Tibial artery (tissue), 4 donors: ENCODE data around the gene RASGRP3.

Experiments used
- DNase-seq, 2 donors: peaks; one replicate each; pipeline ENCODE4 v3.0.0-alpha.2; 2019
- H3K27ac ChIP-seq, 2 donors: fragments of 200-600 bp; sonication (generic) in 1 of 2; 1 replicate in 1 of 2; 2 replicates in 1 of 2; pipeline ENCODE4 v1.5.1; 2018 to 2019; ENCODE audit warnings: mild to moderate bottlenecking in 1 of 2
- H3K27me3 ChIP-seq, 2 donors: fragments of 200-600 bp; sonication (generic) in 1 of 2; one replicate each; pipeline versions ENCODE4 v1.5.1 to v1.6.0; 2016 to 2019
- H3K36me3 ChIP-seq, 3 donors: fragments of 200-600 bp; sonication (generic) in 2 of 3; one replicate each; pipeline ENCODE4 v1.5.1; 2016 to 2019; ENCODE audit warnings: mild to moderate bottlenecking in 2 of 3
- H3K4me1 ChIP-seq, 4 donors: fragments of 200-600 bp; sonication (generic) in 2 of 4; 1 replicate in 3 of 4; 2 replicates in 1 of 4; pipeline ENCODE4 v1.5.1; 2016 to 2019
- H3K4me3 ChIP-seq, 2 donors: fragments of 200-600 bp; sonication (generic) in 1 of 2; 1 replicate in 1 of 2; 2 replicates in 1 of 2; pipeline ENCODE4 v1.5.1; 2018 to 2019; ENCODE audit warnings: mild to moderate bottlenecking in 2 of 2
- H3K9me3 ChIP-seq, 3 donors: fragments of 200-600 bp; sonication (generic) in 1 of 3; one replicate each; pipeline ENCODE4 v1.5.1; 2016 to 2019
- CTCF ChIP-seq, 2 experiments: fragments of 200-600 bp in 1 of 2; fragments of 450-650 bp in 1 of 2; IDR thresholded peaks; one replicate each; pipeline ENCODE4 v1.5.1; 2017 to 2019; ENCODE audit warnings: antibody characterized with exemption in 2 of 2, mild to moderate bottlenecking in 1 of 2, moderate library complexity in 1 of 2
- intact Hi-C: fragments of 100-400 bp; cut with DNase I; formaldehyde crosslinking; loops from one replicate; pipeline ENCODE4 v1.15.0; 2023; ENCODE audit warnings: low total_unique reads

The RASGRP3 gene

GRCh38 chr2:33579227-33579626, 102.8 kb downstream of the RASGRP3 start:
- H3K4me3 ChIP-seq = no peak overlapping the region
- intact Hi-C loops = no loop called here
- H3K36me3 ChIP-seq = peaks cover 0 to 8% (median 4%) of the 10 kb centered on the region in 3 donors
- no peak for TF ChIP-seq CTCF (IDR thresholded peaks at IDR 0.05)
- H3K4me1 ChIP-seq = peaks cover 0 to 4% (median 0%) of the 10 kb centered on the region in 4 donors
- H3K27ac ChIP-seq = no peak overlapping the region
- DNase-seq = no peak
- H3K9me3 ChIP-seq = no peaks in the 10 kb centered on the region
- H3K27me3 ChIP-seq = no peaks in the 10 kb centered on the region

- no peak for TF ChIP-seq CTCF (IDR thresholded peaks at IDR 0.05)
- no peak for DNase-seq
- no peak overlapping the region for H3K4me3 ChIP-seq
- peaks cover 13 to 32% (median 30%) of the 10 kb centered on the region in 3 donors for H3K36me3 ChIP-seq
- no peaks in the 10 kb centered on the region for H3K9me3 ChIP-seq
- no peak overlapping the region for H3K27ac ChIP-seq
- no peaks in the 10 kb centered on the region for H3K27me3 ChIP-seq
- H3K4me1 ChIP-seq = peaks cover 0 to 11% (median 0%) of the 10 kb centered on the region in 4 donors
- intact Hi-C loops = loop anchor here (2.0 to 10.0 kb wide), 2 partner anchors 547 to 807 kb away; no protein-coding TSS in a partner anchor
Observed at GRCh38 chr2:33581872-33582271, 105.4 kb downstream of the RASGRP3 start.

GRCh38 chr2:33583194-33583938, 106.9 kb downstream of the RASGRP3 start:
- Histone ChIP-seq H3K4me1 (peaks cover 0 to 25% (median 1%) of the 10 kb centered on the region in 4 donors), H3K4me3 (no peak overlapping the region), H3K9me3 (no peaks in the 10 kb centered on the region), H3K27ac (no peak overlapping the region), H3K27me3 (no peaks in the 10 kb centered on the region), H3K36me3 (peaks cover 13 to 38% (median 34%) of the 10 kb centered on the region in 3 donors)
- peak in 1 of 2 donors; percentile 42 for DNase-seq
- TF ChIP-seq CTCF (IDR thresholded peaks at IDR 0.05) = peak; percentile 76 to 81
- intact Hi-C loops = loop anchor here (2.0 to 10.0 kb wide), 2 partner anchors 549 to 809 kb away; no protein-coding TSS in a partner anchor

GRCh38 chr2:33586766-33587165, 110.3 kb downstream of the RASGRP3 start:
- no peak for TF ChIP-seq CTCF (IDR thresholded peaks at IDR 0.05)
- H3K27ac ChIP-seq = peak overlapping the region in 1 of 2 donors; percentile 15
- no peaks in the 10 kb centered on the region for H3K27me3 ChIP-seq
- peaks cover 0 to 46% (median 12%) of the 10 kb centered on the region in 4 donors for H3K4me1 ChIP-seq
- intact Hi-C loops = loop anchor here (5.0 to 10.0 kb wide), 2 partner anchors 109 to 812 kb away; partner anchors contain the start of gene RASGRP3
- H3K36me3 ChIP-seq = peaks cover 13 to 38% (median 36%) of the 10 kb centered on the region in 3 donors
- DNase-seq = no peak
- H3K9me3 ChIP-seq = no peaks in the 10 kb centered on the region
- H3K4me3 ChIP-seq = no peak overlapping the region

GRCh38 chr2:33588232-33588631, 111.8 kb downstream of the RASGRP3 start:
- Histone ChIP-seq H3K27me3 (no peaks in the 10 kb centered on the region), H3K4me3 (no peak overlapping the region), H3K4me1 (peaks cover 0 to 48% (median 12%) of the 10 kb centered on the region in 4 donors), H3K27ac (peak overlapping the region; percentile 39 to 50), H3K9me3 (no peaks in the 10 kb centered on the region), H3K36me3 (peaks cover 13 to 51% (median 43%) of the 10 kb centered on the region in 3 donors)
- no peak for DNase-seq
- TF ChIP-seq CTCF (IDR thresholded peaks at IDR 0.05) = no peak
- intact Hi-C loops = loop anchor here (5.0 to 10.0 kb wide), 2 partner anchors 111 to 813 kb away; partner anchors contain the start of gene RASGRP3
